ENCODE results near the gene RXRA. TPM values are rescaled to one million over a fixed set of nuclear protein-coding genes. Genes with fewer than 3 reads are reported as not detected.

Gene RXRA
- total and polyA plus RNA-seq, 2 donors (not counting 1 experiment from before 2014, with no cell fraction given), result 2.6 to 6.8 TPM

DNA sequence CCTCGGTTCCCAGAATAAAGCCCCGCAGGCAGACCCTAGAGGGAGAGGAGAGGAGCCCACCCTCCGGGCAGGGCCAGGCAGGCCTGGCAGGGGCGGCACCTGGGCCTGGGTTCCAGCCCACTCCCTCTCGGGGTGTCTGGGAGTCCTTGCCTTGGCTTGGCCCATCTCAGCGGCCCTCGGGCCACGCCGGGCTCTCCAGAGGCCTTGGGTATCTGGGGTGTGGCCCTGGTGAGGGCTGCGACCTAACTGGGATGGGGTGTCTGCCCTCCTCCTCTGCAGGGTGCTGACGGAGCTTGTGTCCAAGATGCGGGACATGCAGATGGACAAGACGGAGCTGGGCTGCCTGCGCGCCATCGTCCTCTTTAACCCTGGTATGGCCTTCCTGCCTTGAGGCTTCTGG is 105.4 kb downstream of the RXRA start:
- no peaks in the 10 kb centered on the region for H3K4me1 Mint-ChIP-seq
- H3K4me3 Mint-ChIP-seq, result no peak overlapping the region
- H3K9ac ChIP-seq (ENCODE audit: low read length), result no peak overlapping the region
- 97% methylated on average over 14 of the region's 16 CpGs for WGBS (ENCODE audit: insufficient coverage)
- no peaks in the 10 kb centered on the region for H3K9me3 Mint-ChIP-seq (ENCODE audit: insufficient read depth)
- no peaks in the 10 kb centered on the region for H4K20me1 ChIP-seq (ENCODE audit: control insufficient read depth, insufficient read depth, low read length, poor library complexity, severe bottlenecking)
- TF ChIP-seq, protein P1, sequence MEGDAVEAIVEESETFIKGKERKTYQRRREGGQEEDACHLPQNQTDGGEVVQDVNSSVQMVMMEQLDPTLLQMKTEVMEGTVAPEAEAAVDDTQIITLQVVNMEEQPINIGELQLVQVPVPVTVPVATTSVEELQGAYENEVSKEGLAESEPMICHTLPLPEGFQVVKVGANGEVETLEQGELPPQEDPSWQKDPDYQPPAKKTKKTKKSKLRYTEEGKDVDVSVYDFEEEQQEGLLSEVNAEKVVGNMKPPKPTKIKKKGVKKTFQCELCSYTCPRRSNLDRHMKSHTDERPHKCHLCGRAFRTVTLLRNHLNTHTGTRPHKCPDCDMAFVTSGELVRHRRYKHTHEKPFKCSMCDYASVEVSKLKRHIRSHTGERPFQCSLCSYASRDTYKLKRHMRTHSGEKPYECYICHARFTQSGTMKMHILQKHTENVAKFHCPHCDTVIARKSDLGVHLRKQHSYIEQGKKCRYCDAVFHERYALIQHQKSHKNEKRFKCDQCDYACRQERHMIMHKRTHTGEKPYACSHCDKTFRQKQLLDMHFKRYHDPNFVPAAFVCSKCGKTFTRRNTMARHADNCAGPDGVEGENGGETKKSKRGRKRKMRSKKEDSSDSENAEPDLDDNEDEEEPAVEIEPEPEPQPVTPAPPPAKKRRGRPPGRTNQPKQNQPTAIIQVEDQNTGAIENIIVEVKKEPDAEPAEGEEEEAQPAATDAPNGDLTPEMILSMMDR (IDR thresholded peaks at IDR 0.05), result no peak
- TF ChIP-seq EZH2 (IDR thresholded peaks at IDR 0.05; ENCODE audit: borderline replicate concordance, insufficient read depth, low read depth, low read length, poor library complexity, severe bottlenecking), result no peak
- H2AFZ ChIP-seq (ENCODE audit: insufficient read depth, low read depth, low read length, poor library complexity, severe bottlenecking), result no peak overlapping the region
- no peaks in the 10 kb centered on the region for H3K27me3 Mint-ChIP-seq
- H3K27ac ChIP-seq (ENCODE audit: low read length in 2 of 2), result no peak overlapping the region
- ChIA-PET CTCF (interaction anchor here (2.0 kb wide), 1 partner anchor 12 kb away, joined by 6 read pairs; no protein-coding TSS in a partner anchor), POLR2A (interaction anchor here (0.5 kb wide), 1 partner anchor 25 kb away, joined by 3 read pairs; no protein-coding TSS in a partner anchor)
- intact Hi-C loops (cut with micrococcal nuclease), result no loop called here
- DNase-seq (no peak), ATAC-seq (ENCODE audit: low read depth) (no peak)
- H3K27me3 ChIP-seq (replicated peaks in 1 of 4; ENCODE audit: control extremely low read depth in 1 of 4, control insufficient read depth in 3 of 4, insufficient read depth in 4 of 4, low read length in 3 of 4), result no peaks in the 10 kb centered on the region
- no peaks in the 10 kb centered on the region for H3K79me2 ChIP-seq (ENCODE audit: control insufficient read depth, insufficient read depth, low read length)
- no peaks in the 10 kb centered on the region for H3K9me3 ChIP-seq (ENCODE audit: control extremely low read depth in 1 of 3, control insufficient read depth in 2 of 3, insufficient read depth in 1 of 3, low read length in 2 of 3)
- no peak overlapping the region for H3K4me2 ChIP-seq (replicated peaks; ENCODE audit: low read depth, low read length, poor library complexity, severe bottlenecking)
- H3K4me1 ChIP-seq (ENCODE audit: control insufficient read depth in 2 of 2, insufficient read depth in 2 of 2, low read length in 2 of 2), result no peaks in the 10 kb centered on the region
- H3K36me3 ChIP-seq (replicated peaks in 1 of 2; ENCODE audit: control extremely low read depth in 1 of 2, control insufficient read depth in 1 of 2, extremely low read depth in 1 of 2, insufficient read depth in 2 of 2, low read length in 1 of 2), result no peaks in the 10 kb centered on the region
- H3K4me3 ChIP-seq (ENCODE audit: control extremely low read depth in 1 of 5, extremely low read depth in 1 of 5, insufficient read depth in 1 of 5, low read depth in 2 of 5, low read length in 4 of 5), result no peak overlapping the region
- no peak overlapping the region for H3K27ac Mint-ChIP-seq

DNA sequence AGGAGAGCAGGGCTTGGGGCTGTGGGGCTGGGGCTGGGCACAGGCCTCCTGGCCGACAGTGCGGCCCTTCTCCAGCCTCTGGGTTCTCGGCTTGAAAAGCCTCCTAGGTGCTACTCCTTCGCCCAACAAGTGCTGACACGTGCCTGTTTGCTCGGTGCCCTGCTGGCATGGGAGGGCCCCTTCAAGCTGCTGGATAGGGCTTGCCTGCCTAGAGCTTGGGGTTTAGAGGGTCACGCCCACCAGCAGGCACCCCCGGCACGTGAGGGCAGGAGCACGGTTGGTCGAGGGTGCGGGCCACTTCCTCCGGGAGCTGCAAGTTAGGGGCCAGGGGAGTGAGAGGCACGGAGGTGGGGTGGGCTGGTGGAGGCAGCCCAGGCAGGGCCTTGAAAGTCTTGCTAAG is 106.2 kb downstream of the RXRA start:
- Histone ChIP-seq H3K36me3 (replicated peaks in 1 of 2; ENCODE audit: control extremely low read depth in 1 of 2, control insufficient read depth in 1 of 2, extremely low read depth in 1 of 2, insufficient read depth in 2 of 2, low read length in 1 of 2) (no peaks in the 10 kb centered on the region), H3K79me2 (ENCODE audit: control insufficient read depth, insufficient read depth, low read length) (no peaks in the 10 kb centered on the region), H4K20me1 (ENCODE audit: control insufficient read depth, insufficient read depth, low read length, poor library complexity, severe bottlenecking) (no peaks in the 10 kb centered on the region), H3K27me3 (replicated peaks in 1 of 4; ENCODE audit: control extremely low read depth in 1 of 4, control insufficient read depth in 3 of 4, insufficient read depth in 4 of 4, low read length in 3 of 4) (no peaks in the 10 kb centered on the region), H3K9ac (ENCODE audit: low read length) (no peak overlapping the region), H3K4me3 (ENCODE audit: control extremely low read depth in 1 of 5, extremely low read depth in 1 of 5, insufficient read depth in 1 of 5, low read depth in 2 of 5, low read length in 4 of 5) (no peak overlapping the region), H3K9me3 (ENCODE audit: control extremely low read depth in 1 of 3, control insufficient read depth in 2 of 3, insufficient read depth in 1 of 3, low read length in 2 of 3) (no peaks in the 10 kb centered on the region), H3K4me1 (ENCODE audit: control insufficient read depth in 2 of 2, insufficient read depth in 2 of 2, low read length in 2 of 2) (no peaks in the 10 kb centered on the region), H3K4me2 (replicated peaks; ENCODE audit: low read depth, low read length, poor library complexity, severe bottlenecking) (no peak overlapping the region), H2AFZ (ENCODE audit: insufficient read depth, low read depth, low read length, poor library complexity, severe bottlenecking) (no peak overlapping the region), H3K27ac (ENCODE audit: low read length in 2 of 2) (no peak overlapping the region)
- intact Hi-C loops (cut with micrococcal nuclease), result no loop called here
- no peaks in the 10 kb centered on the region for H3K9me3 Mint-ChIP-seq (ENCODE audit: insufficient read depth)
- TF ChIP-seq, protein P1 (IDR thresholded peaks at IDR 0.05), result no peak
- no peak for TF ChIP-seq EZH2 (IDR thresholded peaks at IDR 0.05; ENCODE audit: borderline replicate concordance, insufficient read depth, low read depth, low read length, poor library complexity, severe bottlenecking)
- no peak for DNase-seq
- ChIA-PET POLR2A (no interaction called here), CTCF (interaction anchor here (2.0 kb wide), 1 partner anchor 11 kb away, joined by 6 read pairs; no protein-coding TSS in a partner anchor)
- ATAC-seq (ENCODE audit: low read depth), result no peak
- no peak overlapping the region for H3K27ac Mint-ChIP-seq
- no peak overlapping the region for H3K4me3 Mint-ChIP-seq
- H3K27me3 Mint-ChIP-seq, result no peaks in the 10 kb centered on the region
- no peaks in the 10 kb centered on the region for H3K4me1 Mint-ChIP-seq
- 86% methylated on average over 14 of the region's 14 CpGs for WGBS (ENCODE audit: insufficient coverage)
